SK-N-SH (cell line): ENCODE measurements around the gene ABHD12. TPM values are rescaled to one million over a fixed set of nuclear protein-coding genes. Genes with fewer than 3 reads are reported as not detected.

Experiments
- CTCF ChIA-PET: fragments of 300-600, 350-600 bp; formaldehyde crosslinking; extraction: SDS; loops from one replicate; lab custom pipeline; 2021; lab: Yijun Ruan, JAX
- POLR2A ChIA-PET: fragments of 350-600 bp; sonication (Branson Sonifier 250); formaldehyde crosslinking; extraction: SDS; loops from one replicate; lab custom pipeline; 2020; ENCODE audit warnings: antibody characterized with exemption, inconsistent platforms; lab: Yijun Ruan, JAX
- DNase-seq: peaks from one replicate; pipeline ENCODE4 v3.0.0; 2012
- H2AFZ ChIP-seq: fragments of 200-600 bp; sonication (generic); 2 replicates; pipeline ENCODE4 v1.8.1; 2016; ENCODE audit warnings: antibody characterized with exemption, mild to moderate bottlenecking, low read depth
- H3F3A ChIP-seq: fragments of 200-600 bp; sonication (generic); replicated peaks from 2 replicates; pipeline ENCODE3; 2016; ENCODE audit warnings: antibody characterized with exemption, mild to moderate bottlenecking; ENCODE audit not compliant: insufficient read depth
- H3K27ac ChIP-seq, 2 experiments: fragments of 200-500 bp in 1 of 2; fragments of 200-600 bp in 1 of 2; sonication (Bioruptor generic) in 1 of 2; sonication (generic), shearing (Covaris generic) in 1 of 2; 2 replicates each; pipeline versions ENCODE4 v1.5.1 to v1.6.1; 2014 to 2016; ENCODE audit warnings: low read depth in 2 of 2, inconsistent platforms in 1 of 2, low read length in 1 of 2, mild to moderate bottlenecking in 1 of 2, mixed read lengths in 1 of 2
- H3K27me3 ChIP-seq: fragments of 200-600 bp; sonication (generic), shearing (Covaris generic); 2 replicates; pipeline ENCODE4 v1.6.1; 2016; ENCODE audit warnings: mixed run types; ENCODE audit not compliant: insufficient read depth
- H3K36me3 ChIP-seq, 2 experiments: fragments of 200-500 bp in 1 of 2; fragments of 200-600 bp in 1 of 2; sonication (Bioruptor generic) in 1 of 2; sonication (generic) in 1 of 2; replicated peaks in 1 of 2; 2 replicates each; pipeline versions ENCODE3 to v1.5.1; 2014 to 2016; ENCODE audit warnings: low read length in 1 of 2, mild to moderate bottlenecking in 1 of 2; ENCODE audit not compliant: insufficient read depth in 2 of 2, control insufficient read depth in 1 of 2
- H3K4me1 ChIP-seq, 2 experiments: fragments of 200-500 bp in 1 of 2; fragments of 200-600 bp in 1 of 2; sonication (Bioruptor generic) in 1 of 2; sonication (generic), shearing (Covaris generic) in 1 of 2; 2 replicates each; pipeline versions ENCODE4 v1.5.1 to v1.6.1; 2014 to 2016; ENCODE audit warnings: low read depth in 1 of 2, low read length in 1 of 2, mixed run types in 1 of 2; ENCODE audit not compliant: insufficient read depth in 2 of 2, control insufficient read depth in 1 of 2
- H3K4me2 ChIP-seq: fragments of 200-600 bp; sonication (generic), shearing (Covaris generic); 2 replicates; pipeline ENCODE4 v1.6.1; 2017; ENCODE audit warnings: mixed run types
- H3K4me3 ChIP-seq, 2 experiments: fragments of 200-500 bp in 1 of 2; fragments of 200-600 bp in 1 of 2; sonication (Bioruptor generic) in 1 of 2; sonication (generic), shearing (Covaris generic) in 1 of 2; 2 replicates each; pipeline versions ENCODE4 v1.5.1 to v1.8.1; 2014 to 2016; ENCODE audit warnings: low read depth in 2 of 2, inconsistent platforms in 1 of 2, low read length in 1 of 2, mild to moderate bottlenecking in 1 of 2, mixed read lengths in 1 of 2, moderate library complexity in 1 of 2
- H3K79me2 ChIP-seq: fragments of 200-600 bp; sonication (generic); 2 replicates; pipeline ENCODE4 v1.8.1; 2017; ENCODE audit warnings: mild to moderate bottlenecking; ENCODE audit not compliant: insufficient read depth
- H3K9ac ChIP-seq: fragments of 200-600 bp; sonication (generic); 2 replicates; pipeline ENCODE4 v1.6.1; 2017; ENCODE audit warnings: mixed run types
- H3K9me2 ChIP-seq: fragments of 200-600 bp; sonication (generic); 2 replicates; pipeline ENCODE4 v1.6.1; 2017; ENCODE audit warnings: mixed run types
- H3K9me3 ChIP-seq: fragments of 200-600 bp; sonication (generic); 2 replicates; pipeline ENCODE4 v1.6.1; 2017; ENCODE audit warnings: mixed run types, mild to moderate bottlenecking, moderate library complexity
- H4K20me1 ChIP-seq: fragments of 200-600 bp; sonication (generic); 2 replicates; pipeline ENCODE4 v1.6.1; 2017; ENCODE audit warnings: mild to moderate bottlenecking, mixed run types; ENCODE audit not compliant: insufficient read depth
- CHD2 ChIP-seq: fragments of 150-350 bp; IDR thresholded peaks from 2 replicates; pipeline ENCODE4 v1.6.1; 2018; ENCODE audit warnings: low read length; ENCODE audit not compliant: partially characterized antibody
- EP300 ChIP-seq, 2 experiments: IDR thresholded peaks; 2 replicates each; pipeline versions ENCODE4 v1.4.0 to v1.6.1; 2012; ENCODE audit warnings: borderline replicate concordance in 1 of 2, low read depth in 1 of 2, low read length in 1 of 2
- FOSL2 ChIP-seq: IDR thresholded peaks from 2 replicates; pipeline ENCODE4 v1.4.0; 2012; ENCODE audit warnings: low read depth, mild to moderate bottlenecking, moderate library complexity, borderline replicate concordance
- FOXJ3 ChIP-seq: sonication (generic); formaldehyde crosslinking; IDR thresholded peaks from 2 replicates; pipeline ENCODE4 v1.5.1; 2020; ENCODE audit warnings: mild to moderate bottlenecking, missing genetic modification reagents
- FOXM1 ChIP-seq: IDR thresholded peaks from 2 replicates; pipeline ENCODE4 v1.4.0; 2012; ENCODE audit warnings: low read depth, mild to moderate bottlenecking
- GABPA ChIP-seq: IDR thresholded peaks from 2 replicates; pipeline ENCODE4 v1.4.0; 2012; ENCODE audit warnings: low read depth, mild to moderate bottlenecking
- IRF3 ChIP-seq: fragments of 150-350 bp; IDR thresholded peaks from 2 replicates; pipeline ENCODE4 v1.6.1; 2016; ENCODE audit warnings: mild to moderate bottlenecking, low read depth, low read length
- MXI1 ChIP-seq: IDR thresholded peaks from 2 replicates; pipeline ENCODE4 v1.6.1; 2012; ENCODE audit warnings: mild to moderate bottlenecking, low read depth, low read length, improper control_type of control experiment
- POLR2AphosphoS5 ChIP-seq: IDR thresholded peaks from 2 replicates; pipeline ENCODE4 v1.6.1; 2012; ENCODE audit warnings: low read depth, low read length
- RFX5 ChIP-seq: IDR thresholded peaks from 2 replicates; pipeline ENCODE4 v1.6.1; 2012; ENCODE audit warnings: mild to moderate bottlenecking, improper control_type of control experiment, low read length
- SIN3A ChIP-seq: IDR thresholded peaks from 2 replicates; pipeline ENCODE4 v1.6.1; 2012; ENCODE audit warnings: low read depth, mild to moderate bottlenecking, low read length, moderate library complexity, borderline replicate concordance
- TCF12 ChIP-seq: IDR thresholded peaks from 2 replicates; pipeline ENCODE4 v1.4.0; 2012
- USF1 ChIP-seq: IDR thresholded peaks from 2 replicates; pipeline ENCODE4 v1.4.0; 2012; ENCODE audit warnings: low read depth, borderline replicate concordance
- WGBS: methylation state at CpG from one replicate; pipeline ENCODE4 v1.1.6; 2017; ENCODE audit warnings: low lambda C conversion rate; 5-methylcytosine and 5-hydroxymethylcytosine counted together
- polyA plus RNA-seq, 3 experiments: library from polyadenylated mRNA; depleted of rRNA; stranded (reverse); fragments of >200 nt; gene quantifications; 2 replicates each; pipeline ENCODE4 v1.2.3, GENCODE V29; 2012
- TF ChIP-seq, protein P1 (sequence below): IDR thresholded peaks from 2 replicates; pipeline ENCODE4 v1.4.0; 2012; ENCODE audit warnings: low read depth, borderline replicate concordance
- TF ChIP-seq, protein P2 (sequence below): IDR thresholded peaks from 2 replicates; pipeline ENCODE4 v1.6.1; 2012; ENCODE audit warnings: mild to moderate bottlenecking, low read depth, low read length, moderate library complexity

The ABHD12 gene
- polyA plus RNA-seq, 1 of the 3 experiments (the other 2 are of a cell fraction) = 33.5 TPM

DNA sequence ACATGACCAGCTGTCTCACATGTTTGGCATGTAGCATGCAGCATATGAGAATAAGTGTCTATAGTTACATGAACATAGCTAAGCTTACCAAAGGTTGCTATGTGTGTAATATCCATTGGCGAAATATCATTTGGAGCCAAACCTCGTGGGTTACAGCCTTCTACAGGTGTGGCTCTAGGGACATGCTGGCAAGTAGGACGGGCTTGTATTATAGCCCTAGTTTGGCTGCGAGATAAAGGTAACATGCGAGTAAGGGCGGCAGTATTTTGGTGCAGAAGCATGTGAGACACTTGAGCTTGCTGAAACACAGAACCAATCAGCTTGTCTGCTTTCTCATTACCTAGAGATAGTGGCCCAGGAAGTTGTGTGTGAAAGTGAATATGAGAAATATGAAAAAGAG is 6.5 kb upstream of the ABHD12 start (continued):
- TF ChIP-seq GABPA (no peak), SIN3A (no peak), USF1 (no peak), CHD2 (no peak), RFX5 (no peak), POLR2AphosphoS5 (no peak), FOXJ3 (CRISPR knock-in tag) (no peak), MXI1 (no peak), TCF12 (no peak), IRF3 (no peak)
- TF ChIP-seq, protein P1, sequence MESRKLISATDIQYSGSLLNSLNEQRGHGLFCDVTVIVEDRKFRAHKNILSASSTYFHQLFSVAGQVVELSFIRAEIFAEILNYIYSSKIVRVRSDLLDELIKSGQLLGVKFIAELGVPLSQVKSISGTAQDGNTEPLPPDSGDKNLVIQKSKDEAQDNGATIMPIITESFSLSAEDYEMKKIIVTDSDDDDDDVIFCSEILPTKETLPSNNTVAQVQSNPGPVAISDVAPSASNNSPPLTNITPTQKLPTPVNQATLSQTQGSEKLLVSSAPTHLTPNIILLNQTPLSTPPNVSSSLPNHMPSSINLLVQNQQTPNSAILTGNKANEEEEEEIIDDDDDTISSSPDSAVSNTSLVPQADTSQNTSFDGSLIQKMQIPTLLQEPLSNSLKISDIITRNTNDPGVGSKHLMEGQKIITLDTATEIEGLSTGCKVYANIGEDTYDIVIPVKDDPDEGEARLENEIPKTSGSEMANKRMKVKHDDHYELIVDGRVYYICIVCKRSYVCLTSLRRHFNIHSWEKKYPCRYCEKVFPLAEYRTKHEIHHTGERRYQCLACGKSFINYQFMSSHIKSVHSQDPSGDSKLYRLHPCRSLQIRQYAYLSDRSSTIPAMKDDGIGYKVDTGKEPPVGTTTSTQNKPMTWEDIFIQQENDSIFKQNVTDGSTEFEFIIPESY = no peak

DNA sequence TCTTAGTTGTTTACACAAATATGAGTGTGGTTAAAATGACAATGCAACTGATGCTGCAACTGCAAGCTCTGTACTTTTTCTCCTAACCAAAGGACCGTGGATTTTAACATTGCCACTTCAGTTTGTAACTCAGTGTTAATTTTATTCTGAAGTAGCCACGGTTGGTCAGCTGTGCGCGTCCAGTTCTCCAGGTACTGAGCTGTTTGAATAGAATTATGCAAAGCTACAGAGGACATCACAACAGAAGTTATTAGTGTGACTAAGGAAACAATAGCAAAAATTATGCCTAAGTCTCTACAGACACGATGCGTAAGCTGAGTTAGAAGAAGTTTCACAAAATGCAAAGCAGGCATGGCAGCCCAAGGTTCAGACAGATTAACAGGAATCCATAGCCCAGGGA is 4.4 kb upstream of the ABHD12 start:
- CTCF ChIA-PET = interaction anchor here (5.1 to 5.6 kb wide), 2 partner anchors 100 to 401 kb away, joined by 46 to 104 read pairs; no protein-coding TSS in a partner anchor
- Histone ChIP-seq H3F3A (no peaks in the 10 kb centered on the region), H3K79me2 (peaks cover 2% of the 10 kb centered on the region; the same call in 1 of the 2 replicates), H3K4me2 (no peak overlapping the region)
- DNase-seq = no peak
- WGBS = 89% methylated on average over 6 of the region's 6 CpGs
- no peak for TF ChIP-seq CHD2
- TF ChIP-seq, all 33 proteins: peak for 0
- no peak overlapping the region for H2AFZ ChIP-seq
- POLR2A ChIA-PET = no interaction called here
- H3K4me1 ChIP-seq = peaks cover 0 to 3% of the 10 kb centered on the region in 2 experiments; a peak in 1 of 4 replicates
- H3K9ac ChIP-seq = no peak overlapping the region
- no peaks in the 10 kb centered on the region for H3K36me3 ChIP-seq
- no peak overlapping the region for H3K4me3 ChIP-seq
- no peaks in the 10 kb centered on the region for H3K27me3 ChIP-seq
- no peaks in the 10 kb centered on the region for H4K20me1 ChIP-seq
- H3K9me3 ChIP-seq = no peaks in the 10 kb centered on the region
- no peaks in the 10 kb centered on the region for H3K9me2 ChIP-seq
- H3K27ac ChIP-seq = no peak overlapping the region

DNA sequence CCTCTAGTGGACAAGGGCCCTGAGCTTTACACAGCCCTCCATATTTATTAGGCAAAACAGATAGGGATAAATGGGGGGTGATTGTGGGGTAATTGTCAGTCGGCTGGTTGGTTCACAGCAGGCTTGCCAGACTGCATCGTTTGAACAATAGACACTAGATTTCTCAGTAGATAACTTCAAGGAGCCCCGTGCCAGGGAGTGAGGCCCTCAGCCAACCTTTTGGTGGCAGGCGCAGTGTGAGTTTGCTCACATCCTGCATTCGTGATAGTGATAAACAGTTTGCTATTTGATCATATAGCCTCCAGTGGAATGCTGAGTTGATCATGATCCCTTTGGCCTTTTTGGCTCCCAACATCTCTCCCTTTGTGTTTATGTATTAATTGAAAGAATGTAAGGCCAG is 3.6 kb upstream of the ABHD12 start:
- Histone ChIP-seq H3K27ac (no peak overlapping the region), H3K79me2 (peaks cover 9% of the 10 kb centered on the region), H3K4me1 (peaks cover under 1 to 3% of the 10 kb centered on the region in 2 experiments; a peak in 1 of 4 replicates), H3F3A (no peaks in the 10 kb centered on the region), H3K4me3 (no peak overlapping the region), H3K9me3 (no peaks in the 10 kb centered on the region), H3K36me3 (no peaks in the 10 kb centered on the region), H4K20me1 (no peaks in the 10 kb centered on the region), H3K4me2 (no peak overlapping the region), H2AFZ (no peak overlapping the region), H3K9me2 (no peaks in the 10 kb centered on the region), H3K27me3 (no peaks in the 10 kb centered on the region), H3K9ac (no peak overlapping the region)
- no peak for DNase-seq
- 66% methylated on average over 5 of the region's 5 CpGs for WGBS
- ChIA-PET POLR2A (no interaction called here), CTCF (interaction anchor here (1.2 kb wide), 2 partner anchors 98 to 100 kb away, joined by 3 to 4 read pairs; no protein-coding TSS in a partner anchor)
- TF ChIP-seq RFX5 (no peak), FOXM1 (no peak), FOSL2 (no peak), EP300 (IDR thresholded peaks at IDR 0.05; ENCODE audit: borderline replicate concordance in 1 of 2, low read depth in 1 of 2, low read length in 1 of 2) (no peak), IRF3 (no peak), TCF12 (no peak)
- TF ChIP-seq, protein P2, sequence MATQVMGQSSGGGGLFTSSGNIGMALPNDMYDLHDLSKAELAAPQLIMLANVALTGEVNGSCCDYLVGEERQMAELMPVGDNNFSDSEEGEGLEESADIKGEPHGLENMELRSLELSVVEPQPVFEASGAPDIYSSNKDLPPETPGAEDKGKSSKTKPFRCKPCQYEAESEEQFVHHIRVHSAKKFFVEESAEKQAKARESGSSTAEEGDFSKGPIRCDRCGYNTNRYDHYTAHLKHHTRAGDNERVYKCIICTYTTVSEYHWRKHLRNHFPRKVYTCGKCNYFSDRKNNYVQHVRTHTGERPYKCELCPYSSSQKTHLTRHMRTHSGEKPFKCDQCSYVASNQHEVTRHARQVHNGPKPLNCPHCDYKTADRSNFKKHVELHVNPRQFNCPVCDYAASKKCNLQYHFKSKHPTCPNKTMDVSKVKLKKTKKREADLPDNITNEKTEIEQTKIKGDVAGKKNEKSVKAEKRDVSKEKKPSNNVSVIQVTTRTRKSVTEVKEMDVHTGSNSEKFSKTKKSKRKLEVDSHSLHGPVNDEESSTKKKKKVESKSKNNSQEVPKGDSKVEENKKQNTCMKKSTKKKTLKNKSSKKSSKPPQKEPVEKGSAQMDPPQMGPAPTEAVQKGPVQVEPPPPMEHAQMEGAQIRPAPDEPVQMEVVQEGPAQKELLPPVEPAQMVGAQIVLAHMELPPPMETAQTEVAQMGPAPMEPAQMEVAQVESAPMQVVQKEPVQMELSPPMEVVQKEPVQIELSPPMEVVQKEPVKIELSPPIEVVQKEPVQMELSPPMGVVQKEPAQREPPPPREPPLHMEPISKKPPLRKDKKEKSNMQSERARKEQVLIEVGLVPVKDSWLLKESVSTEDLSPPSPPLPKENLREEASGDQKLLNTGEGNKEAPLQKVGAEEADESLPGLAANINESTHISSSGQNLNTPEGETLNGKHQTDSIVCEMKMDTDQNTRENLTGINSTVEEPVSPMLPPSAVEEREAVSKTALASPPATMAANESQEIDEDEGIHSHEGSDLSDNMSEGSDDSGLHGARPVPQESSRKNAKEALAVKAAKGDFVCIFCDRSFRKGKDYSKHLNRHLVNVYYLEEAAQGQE = no peak
